GM21576 (cell line): Measurements from ENCODE around the gene GRK5.

Experiments used
- ATAC-seq: cut with Tn5 transposase; IDR thresholded peaks from one replicate; pipeline ENCODE4 v1.9.1; 2021; ENCODE audit warnings: mild to moderate bottlenecking, moderate library complexity; ENCODE audit not compliant: unreplicated experiment

The GRK5 gene

GRCh38 chr10:119314061-119314460, 106.7 kb downstream of the GRK5 start:
- ATAC-seq: no peak

- ATAC-seq: no peak
Observed at GRCh38 chr10:119314486-119314885, 107.1 kb downstream of the GRK5 start.

DNA sequence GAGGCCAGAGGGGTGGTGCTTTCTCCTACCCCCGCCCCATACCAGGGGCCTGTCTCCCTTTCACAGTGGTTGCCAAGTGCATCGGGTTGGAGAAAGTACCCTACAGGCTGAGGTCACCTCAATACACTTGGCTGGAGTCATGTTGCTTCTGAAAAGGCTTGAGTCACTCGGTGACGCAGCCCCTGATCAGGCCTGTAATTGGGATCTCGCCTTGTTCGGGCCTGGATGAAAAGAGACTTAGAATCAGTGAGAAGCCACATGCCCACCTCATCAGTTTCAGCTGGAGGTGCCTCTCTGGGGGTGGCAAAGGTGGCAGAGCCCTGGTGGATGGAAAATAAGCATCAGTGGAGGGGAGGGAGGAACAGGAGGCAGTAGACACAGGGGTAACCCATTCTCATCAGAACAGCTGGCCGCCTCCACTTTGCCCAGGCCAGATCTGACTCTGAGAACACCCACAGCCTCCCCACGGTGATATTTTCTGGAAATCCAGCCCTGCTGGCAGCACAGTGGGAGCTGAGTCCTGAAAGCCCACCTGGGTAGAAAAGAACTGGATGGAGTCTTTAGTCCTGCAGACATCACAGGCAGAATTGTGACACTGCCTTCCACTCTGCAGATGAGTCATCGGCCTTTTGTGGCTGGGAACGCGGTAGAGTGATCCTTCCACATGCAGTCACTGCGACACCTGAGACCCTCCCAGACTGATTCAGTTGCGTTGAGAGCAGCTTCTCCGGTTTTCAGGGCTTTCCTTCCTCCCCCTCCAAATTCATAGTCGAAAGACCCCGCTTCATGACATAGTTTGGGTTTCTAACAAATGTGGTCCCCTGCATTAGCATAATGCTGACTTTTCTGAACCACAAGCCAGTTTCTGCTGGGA, 108.0 kb downstream of the GRK5 start:
- peak; percentile 45 for ATAC-seq

GRCh38 chr10:119316002-119316358, 108.6 kb downstream of the GRK5 start:
- no peak for ATAC-seq

- ATAC-seq: no peak
Observed at GRCh38 chr10:119316729-119317097, 109.3 kb downstream of the GRK5 start.

- ATAC-seq: no peak
Observed at GRCh38 chr10:119318411-119319160, 111.2 kb downstream of the GRK5 start.

- ATAC-seq: no peak
Observed at GRCh38 chr10:119319161-119319919, 112.0 kb downstream of the GRK5 start.

DNA sequence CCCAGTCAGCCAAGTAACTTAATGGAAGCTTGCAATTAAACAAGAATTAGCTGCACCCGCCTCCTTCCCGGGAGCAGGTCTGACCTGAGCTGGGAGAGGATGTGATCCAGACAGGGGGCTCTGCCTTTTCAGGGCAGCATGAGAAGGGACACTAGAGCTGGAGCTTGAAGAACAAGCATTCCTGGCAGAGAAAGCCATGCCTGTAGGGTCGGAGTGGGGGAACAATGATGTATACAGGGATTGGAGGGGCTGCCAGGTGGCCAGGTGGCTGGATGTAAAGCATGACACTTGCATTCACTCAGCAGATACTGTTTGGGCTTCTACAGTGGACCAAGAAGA, 112.5 kb downstream of the GRK5 start:
- ATAC-seq: no peak

DNA sequence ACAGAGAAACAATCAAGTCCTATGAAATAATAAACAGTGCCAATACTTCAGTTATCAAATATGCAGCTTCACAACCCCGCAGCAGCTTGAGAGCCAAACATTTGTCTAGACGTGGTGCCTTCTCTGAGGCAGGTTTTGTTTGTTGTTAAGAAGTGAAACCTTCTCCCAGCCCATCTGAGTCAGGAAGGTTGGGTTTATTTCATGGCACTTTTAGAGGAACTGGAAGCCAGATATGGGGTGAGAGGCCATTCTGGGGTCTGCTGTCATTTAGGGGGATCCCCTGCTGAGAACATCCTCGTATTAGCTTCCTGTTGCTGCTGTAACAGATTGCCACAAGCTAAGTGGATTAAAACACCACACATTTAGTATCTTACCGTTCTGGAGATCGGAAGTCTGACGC, 113.6 kb downstream of the GRK5 start:
- no peak for ATAC-seq

GRCh38 chr10:119323085-119324016, 116.0 kb downstream of the GRK5 start:
- no peak for ATAC-seq

DNA sequence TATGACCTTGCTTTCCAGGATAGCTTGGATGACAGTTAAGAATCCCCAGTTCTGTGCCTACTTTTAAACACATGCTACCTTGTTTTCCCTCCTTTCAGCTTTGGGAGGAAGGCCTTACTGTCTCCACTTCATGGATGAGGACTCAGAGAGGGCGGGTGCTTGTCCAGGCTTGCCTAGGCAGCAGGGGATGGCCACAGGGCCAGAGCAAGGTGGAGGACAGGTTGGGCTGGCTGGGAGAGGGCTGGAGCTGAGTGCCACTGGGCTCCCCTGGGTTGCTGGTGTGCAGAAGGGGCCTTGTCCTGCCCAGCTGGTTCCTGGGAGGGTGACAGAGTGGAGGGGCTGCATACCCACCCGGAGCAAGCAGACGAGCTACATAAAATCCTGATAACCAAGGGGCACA, 117.8 kb downstream of the GRK5 start:
- no peak for ATAC-seq

DNA sequence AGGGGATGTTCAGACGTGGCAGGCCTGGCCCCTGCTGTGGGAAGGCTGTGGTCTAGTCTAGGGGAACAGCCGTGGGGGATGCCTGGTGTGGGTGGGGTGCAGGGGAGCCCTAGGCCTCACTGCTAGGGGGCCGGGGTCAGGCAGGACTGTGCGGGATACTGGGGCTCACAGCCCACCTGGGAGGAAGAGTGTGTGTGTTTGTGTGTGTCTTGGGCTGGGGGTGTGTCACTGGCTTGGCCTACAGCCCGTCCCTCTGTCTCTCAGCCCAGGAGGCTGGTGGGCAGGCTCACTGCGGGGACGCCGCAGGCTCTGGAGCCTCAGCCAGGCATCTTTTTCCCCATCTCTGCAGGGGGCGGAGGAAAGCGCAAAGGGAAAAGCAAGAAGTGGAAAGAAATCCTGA, 118.8 kb downstream of the GRK5 start:
- ATAC-seq: no peak

DNA sequence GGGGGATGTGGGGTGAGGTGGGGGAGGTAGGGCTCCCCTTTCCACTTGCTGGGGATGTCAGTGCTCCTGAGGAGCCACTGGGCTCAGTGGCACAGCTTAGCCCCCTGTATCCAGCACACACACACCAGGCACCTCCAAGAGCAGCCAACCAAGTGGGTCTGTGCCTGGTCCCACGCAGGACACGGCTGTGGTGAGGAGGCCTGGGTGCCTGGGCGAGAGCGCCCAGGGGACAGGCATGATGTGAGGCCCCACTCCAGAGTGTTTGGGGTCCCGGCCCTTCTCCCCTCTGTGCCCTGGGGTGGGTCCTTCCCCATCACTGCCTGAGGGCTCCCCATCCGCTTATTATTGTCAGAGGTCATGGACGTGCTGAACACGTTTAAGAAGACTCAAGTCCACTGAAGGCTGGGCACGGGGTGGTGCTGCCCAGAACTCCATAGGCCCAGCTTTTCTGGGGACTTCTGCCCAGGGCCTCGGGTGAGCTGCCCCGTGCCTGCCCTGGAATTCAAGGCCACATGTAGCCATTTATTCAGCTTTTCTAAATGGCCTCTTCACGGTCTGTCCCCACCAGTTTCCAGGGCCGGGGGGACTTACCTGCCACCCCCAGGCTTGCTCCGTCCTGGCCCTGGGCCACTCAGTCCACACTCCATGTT, 119.8 kb downstream of the GRK5 start:
- no peak for ATAC-seq

GRCh38 chr10:119328223-119328622, 120.9 kb downstream of the GRK5 start:
- no peak for ATAC-seq

DNA sequence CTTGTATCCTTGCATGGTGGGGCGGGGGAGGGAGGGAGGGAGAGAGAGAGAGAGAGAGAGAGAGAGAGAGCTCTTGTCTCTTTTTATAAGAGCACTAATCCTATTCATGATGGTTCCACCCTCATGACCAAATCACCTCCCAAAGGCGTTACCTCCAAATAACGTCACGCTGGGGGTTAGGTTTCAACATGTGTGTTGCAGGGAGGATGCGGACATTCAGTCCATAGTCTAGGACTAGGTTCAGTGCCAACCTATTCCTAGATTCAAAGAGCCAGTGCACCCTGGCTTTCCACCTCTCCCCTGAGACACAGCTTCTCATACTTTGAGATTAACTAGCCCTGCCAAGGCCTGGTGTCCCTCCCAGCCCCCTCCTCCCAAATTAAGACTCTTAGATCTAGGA, 123.0 kb downstream of the GRK5 start:
- no peak for ATAC-seq

DNA sequence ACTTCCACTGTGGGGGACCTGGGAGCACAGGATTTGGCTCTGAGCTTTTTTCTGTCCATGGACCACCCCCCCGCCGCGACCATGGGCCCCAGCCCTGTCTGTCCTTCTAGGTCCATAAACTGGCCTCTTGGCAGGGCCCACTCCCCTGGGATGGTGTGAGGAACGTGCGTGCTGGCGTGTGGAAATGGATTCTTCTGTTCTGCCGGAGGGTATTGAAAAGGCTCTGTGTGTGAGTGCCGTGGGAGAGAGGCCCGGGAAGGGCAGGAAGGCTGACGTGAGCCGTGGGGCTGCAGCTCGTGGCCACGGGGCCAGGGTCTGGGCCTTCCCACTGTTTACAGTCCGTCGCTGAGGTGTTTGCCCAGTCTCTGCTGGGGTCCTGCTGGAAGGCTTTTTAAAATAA, 123.7 kb downstream of the GRK5 start:
- no peak for ATAC-seq

DNA sequence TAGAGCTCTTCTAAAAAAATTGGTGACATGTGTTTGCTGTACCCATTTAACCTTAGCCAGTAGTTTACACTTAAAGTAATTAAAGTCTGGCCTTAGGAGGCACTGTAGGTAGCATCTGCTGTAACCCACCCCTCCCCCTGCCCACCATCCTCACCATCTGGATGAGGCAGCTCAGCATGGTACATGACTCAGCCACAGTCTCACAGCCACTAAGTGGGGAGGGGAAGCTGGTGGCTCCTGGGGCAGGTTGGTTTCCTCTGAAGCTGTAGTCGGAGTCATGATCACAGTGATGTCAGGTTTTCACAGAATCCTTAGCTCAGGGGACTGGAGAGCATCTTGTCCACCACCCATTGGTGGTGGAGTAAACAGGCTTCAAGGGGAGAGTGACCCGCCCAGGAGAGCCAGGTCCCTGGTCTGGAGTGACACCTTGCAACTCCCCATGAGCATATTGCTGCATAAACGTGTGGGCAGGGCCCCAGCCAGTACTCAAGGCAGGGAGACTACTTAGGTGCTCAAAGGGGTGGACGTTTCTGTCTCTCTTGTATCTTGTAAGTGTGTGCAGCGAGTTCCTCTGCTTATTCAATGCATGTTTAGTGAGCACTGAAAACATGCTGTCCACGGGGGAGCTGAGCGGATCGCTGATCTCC, 125.9 kb downstream of the GRK5 start:
- ATAC-seq: no peak

DNA sequence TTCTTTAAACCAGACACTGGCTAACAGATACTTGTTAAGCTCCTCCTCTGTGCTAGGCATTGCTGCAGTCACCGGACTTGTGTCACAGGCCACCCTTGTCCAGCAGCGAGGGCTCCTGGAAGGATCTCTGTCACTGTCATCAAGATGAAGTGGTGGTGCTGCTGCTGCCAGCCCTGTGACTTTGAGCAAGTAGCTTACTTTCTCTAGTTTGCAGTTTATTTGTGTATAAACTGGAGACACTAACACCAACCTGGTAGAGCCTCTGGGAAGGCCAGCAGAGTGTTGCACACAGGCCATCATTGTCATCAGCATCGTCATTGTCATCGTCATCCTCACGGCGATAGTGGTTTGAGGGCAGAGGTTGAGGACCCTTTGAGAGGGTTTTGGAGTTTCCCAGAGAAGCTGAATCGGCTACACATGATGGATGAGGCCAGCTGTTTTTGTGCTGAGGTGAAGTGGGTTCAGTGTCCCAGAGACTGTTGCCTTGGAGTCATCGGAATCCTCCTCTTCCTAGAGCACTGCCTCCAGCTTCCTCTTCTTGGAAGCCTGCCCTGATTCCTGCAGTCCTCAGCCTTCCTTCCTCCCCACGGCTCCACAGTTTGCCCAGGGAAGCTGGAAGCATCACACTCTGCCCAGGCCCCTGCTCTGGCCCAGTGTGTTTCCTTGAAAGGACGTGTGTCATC, 128.4 kb downstream of the GRK5 start:
- ATAC-seq: no peak

- ATAC-seq: no peak
Observed at GRCh38 chr10:119336599-119336998, 129.2 kb downstream of the GRK5 start.
